ENCODE measurements around the gene IL2RG.

Gene IL2RG

DNA sequence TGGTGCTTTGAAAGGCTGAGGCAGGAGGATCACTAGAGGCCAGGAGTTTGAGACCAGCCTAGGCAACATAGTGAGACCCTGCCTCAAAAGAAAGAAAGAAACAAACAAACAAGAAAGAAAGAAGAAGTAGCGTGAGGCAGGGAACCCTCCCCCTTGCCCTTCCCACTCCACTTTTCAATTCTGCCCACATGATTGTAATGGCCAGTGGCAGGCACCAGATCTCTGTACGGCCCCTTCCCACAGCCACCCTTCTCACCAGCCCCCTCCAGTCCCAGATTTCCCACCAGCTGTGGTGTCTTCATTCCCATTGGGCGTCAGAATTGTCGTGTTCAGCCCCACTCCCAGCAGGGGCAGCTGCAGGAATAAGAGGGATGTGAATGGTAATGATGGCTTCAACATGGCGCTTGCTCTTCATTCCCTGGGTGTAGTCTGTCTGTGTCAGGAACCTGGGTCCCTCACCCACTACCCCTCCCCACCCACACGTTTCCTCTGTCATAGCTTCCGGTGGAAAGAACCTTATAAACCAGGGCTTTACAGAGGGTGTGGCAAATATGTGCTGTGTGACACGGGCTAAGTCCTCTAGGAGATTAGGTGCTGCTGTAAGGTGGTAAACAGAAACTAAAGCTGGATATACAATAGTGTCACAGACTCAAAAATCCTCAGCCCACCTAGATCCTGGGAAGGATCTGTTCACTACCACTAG lies at the start of gene IL2RG:
Gene IL2RG, minus strand, starts transcription at position 437 of the 703 bp plus-strand sequence. Its CDS starts 38 bp downstream, at position 399.
- DNase-seq (ENCODE audit: low read depth in 2 of 2): peak; percentile 51 to 65

DNA sequence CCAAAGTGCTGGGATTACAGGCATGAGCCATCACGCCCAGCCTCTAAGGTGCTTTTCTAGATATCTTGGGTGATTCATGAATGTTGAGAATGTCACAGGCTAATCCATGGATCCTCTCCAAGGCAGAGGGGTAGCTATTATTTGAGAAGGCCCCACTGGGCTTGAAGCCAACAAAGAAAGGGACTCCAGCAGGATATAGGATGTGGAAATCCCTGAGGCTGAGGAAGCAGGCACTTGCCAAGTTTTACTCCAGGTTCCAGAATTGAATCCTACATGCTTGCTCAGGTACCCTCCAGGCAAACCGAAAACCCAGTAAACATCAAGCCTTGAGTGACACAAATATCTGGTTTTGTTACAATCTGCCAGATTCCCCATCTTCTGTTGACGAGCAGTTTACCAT lies 49.1 kb upstream of the IL2RG start:
- no peak for DNase-seq (ENCODE audit: low read depth in 2 of 2)

DNA sequence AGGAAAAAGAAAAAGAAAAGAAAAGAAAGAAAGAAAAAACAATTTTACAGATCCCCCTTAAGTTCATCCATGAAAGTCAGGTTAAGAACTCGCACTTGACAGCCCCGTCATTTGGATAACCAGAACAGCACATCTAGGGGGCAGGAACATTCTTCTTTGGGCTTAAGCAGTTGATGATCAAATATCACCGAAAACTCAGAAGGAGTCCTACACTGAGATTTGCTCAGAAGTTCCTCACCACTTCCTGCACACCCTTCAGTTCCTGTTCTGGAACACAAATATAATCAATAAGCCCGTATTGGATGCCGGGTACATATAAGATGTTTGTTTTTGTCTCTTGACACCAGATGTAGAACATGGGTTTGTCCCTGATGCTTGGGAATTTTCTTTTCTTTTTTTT lies 48.0 kb upstream of the IL2RG start:
- no peak for DNase-seq (ENCODE audit: low read depth in 2 of 2)

DNA sequence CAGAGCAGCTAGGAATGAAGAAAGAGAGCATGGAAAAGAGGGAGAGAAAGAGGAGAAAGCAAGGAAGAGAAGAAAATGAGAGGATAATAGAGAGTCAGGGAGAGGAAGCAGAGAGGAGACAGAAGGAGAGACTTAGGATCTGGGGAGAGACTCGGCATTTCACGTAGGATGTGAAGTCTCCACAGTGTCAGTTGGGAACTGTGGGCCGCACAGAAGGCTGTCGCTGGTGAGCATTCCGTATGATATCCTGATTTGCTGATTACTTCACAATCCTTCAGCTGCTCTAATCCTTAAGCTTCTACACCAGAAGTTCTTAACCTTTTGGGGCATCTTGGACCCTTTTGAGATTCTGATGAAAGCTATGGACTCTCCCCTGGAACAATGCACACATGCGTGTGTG lies 47.2 kb upstream of the IL2RG start:
- no peak for DNase-seq (ENCODE audit: low read depth in 2 of 2)

DNA sequence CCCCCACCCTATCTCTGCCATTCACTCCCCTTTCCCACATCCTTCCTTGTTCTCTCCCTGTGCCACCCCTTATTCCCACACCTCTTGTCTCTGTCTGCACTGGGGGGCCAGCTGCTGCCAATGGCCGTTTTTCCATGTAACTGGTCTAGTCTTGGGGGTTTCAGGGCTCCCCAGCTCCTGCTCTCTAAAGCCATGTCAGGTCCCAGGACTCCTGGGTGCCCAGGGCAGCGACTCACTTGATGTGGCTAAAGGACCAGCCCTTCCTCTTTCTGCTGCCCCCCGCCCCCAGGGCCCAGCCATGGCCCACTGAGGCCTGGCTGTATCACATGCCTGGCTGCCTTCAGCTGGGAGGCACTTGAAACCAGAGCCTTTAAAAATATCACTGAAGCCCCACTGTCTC lies 43.3 kb upstream of the IL2RG start:
- no peak for DNase-seq (ENCODE audit: low read depth in 2 of 2)

DNA sequence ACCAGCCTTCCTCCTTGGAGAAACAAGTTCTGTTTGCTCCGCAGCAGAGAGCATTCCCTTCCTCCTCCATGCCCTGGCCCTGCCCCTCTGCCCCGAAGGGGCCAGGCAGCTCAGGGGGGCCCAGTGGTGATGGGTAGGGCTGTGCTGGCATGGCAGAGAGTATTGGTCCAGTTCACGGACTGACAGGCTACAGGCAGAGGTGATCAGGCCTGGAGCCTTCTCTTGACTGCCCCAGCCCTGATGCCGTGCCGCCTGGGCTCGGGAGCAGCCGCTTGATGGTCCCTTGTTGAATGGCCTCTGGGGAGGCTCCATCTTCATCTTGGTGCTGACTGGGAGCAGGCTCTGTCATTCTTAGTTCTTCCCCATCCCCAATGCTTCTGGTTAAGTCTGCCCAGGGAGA lies 42.8 kb upstream of the IL2RG start:
- no peak for DNase-seq (ENCODE audit: low read depth in 2 of 2)

DNA sequence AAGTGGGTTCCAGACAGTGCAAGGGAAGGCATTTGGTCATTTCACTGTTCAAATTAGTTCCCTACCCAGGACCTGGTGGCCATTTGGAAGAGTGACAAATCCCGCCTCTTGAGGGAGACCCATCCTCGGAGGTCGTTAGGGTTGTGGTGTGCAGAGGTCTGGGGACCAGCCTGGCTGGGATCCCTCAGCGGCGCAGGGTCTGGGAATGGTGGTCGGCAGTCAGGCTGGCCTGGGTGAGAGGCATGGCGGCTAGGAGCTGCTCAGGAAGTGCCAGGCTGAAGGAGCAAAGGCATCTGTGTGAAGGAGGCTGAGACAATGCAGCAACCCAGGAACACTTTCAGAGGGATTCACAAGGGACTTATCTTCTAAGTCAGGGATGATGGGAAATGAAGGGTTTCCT lies 40.0 kb upstream of the IL2RG start:
- no peak for DNase-seq (ENCODE audit: low read depth in 2 of 2)

DNA sequence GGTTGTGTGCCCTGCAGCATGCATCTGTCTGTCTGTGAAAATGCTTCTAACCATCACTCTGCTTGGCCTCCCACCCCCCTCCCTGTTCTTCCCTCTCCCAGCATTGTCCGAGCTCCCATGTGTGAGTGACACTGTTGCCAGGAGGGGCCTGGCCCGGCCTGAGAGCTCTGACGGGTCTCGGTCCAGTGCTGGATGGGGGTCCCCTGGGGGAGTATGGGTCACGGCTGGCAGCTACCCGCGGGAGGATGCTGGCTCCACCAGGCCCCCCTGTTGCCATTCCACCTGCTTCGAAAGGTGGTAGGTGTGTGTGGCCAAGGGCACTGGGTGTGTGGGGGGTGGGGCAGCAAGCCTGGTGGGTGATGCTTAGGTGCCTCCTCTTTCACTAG lies 36.9 kb upstream of the IL2RG start:
- no peak for DNase-seq (ENCODE audit: low read depth in 2 of 2)

DNA sequence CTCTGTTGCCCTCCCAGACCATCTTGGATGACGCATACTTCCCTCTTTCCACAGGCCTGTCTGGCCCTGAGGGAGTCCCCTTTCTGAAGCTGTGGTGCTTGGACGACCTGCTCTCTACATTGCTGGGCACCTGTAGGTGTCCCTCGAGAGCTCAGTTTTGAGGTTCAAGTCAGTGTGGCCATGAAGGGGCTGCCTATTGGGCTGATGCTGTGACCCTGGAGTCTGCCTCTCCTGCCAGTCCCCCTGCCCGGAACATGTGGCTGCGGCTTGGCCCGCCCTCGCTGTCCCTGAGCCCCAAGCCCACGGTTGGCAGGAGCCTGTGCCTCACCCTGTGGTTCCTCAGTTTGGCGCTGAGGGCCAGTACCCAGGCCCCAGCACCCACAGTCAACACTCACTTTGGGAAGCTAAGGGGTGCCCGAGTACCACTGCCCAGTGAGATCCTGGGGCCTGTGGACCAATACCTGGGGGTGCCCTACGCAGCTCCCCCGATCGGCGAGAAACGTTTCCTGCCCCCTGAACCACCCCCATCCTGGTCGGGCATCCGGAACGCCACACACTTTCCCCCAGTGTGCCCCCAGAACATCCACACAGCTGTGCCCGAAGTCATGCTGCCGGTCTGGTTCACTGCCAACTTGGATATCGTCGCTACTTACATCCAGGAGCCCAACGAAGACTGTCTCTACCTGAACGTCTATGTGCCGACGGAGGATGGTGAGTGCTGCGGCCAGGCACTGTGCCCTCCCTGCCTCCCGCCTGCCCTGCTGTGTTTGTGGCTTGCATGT lies 36.3 kb upstream of the IL2RG start:
- no peak for DNase-seq (ENCODE audit: low read depth in 2 of 2)

DNA sequence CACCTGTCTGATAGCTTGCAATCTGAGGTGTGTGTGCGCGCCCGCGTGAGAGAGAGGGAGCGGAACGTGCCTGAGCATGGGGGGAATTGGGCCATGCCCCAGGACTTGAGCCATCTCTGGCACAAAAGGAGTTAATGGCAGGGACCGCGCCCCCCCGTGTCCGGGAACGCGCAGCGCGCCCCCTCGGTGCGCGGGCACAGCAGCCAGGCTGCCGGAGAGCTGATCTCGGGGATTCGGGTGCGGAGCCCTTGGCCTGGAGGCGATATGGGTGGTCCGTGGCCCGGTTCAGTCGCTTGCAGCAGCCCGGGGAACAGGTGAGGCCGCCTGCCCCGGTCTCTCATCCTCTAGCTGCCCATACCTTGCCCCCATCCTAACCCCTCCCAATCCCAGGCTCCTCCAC lies 33.3 kb upstream of the IL2RG start, which contains the start of gene NLGN3:
Gene NLGN3, plus strand, starts transcription at position 191 of the 400 bp plus-strand sequence. CDS start 2,909 bp downstream, outside the sequence.
- DNase-seq (ENCODE audit: low read depth in 2 of 2): no peak

DNA sequence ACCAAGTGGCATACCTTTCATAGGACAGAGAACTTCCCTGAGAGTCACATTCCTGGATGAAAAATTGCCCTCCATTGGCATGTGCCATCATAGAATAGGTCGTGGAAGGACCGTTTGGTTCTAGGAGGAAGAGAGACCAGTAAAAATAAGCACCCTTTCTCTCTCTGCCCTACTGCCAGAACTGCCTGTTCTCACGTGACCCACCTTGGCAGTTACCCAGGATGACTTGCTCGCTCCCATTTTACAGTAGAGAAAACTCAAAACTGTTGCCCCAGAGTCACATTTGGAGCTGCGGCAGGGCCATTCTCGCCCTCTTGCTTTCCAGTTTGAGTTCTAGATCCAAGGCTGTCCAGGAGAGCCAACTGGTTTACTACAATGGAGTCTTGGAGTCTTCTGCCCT lies 32.1 kb upstream of the IL2RG start:
- DNase-seq (ENCODE audit: low read depth in 2 of 2): no peak

DNA sequence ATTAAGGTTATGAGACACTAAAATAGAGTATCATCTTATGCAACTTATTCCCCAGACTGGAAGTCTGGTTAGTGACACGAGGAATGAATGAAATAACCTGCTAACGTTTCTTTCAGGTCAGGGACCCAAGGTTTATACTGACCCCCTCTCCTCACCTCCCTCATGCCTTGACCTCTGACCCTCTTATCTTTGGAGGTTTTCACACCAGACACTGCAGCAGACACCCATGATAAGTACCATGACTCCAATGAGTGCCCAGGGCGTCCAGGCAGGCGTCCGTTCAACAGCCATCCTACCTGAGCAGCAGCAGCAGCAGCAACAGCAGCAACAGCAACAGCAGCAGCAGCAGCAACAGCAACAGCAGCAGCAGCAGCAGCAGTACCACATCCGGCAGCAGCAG lies 29.1 kb upstream of the IL2RG start:
- DNase-seq (ENCODE audit: low read depth in 2 of 2): no peak

DNA sequence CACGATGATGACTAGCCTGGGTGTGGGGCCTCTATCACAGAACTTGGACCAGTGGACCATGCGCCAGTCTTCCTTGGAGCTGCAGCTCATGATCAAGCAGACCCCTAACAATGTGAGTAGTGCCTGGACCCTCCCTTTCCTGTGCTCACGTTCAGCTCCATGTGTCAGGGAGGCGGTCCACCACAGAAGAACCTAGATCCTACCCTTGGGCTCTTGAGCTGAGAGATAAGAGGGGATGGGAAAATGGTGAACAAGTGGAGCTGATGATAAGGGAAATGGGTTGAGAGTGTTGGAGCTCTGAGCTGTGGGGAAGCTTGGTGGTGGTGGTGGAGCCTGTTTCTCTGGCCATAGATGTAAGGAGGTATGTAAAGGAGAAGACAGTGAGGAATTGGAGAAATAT lies 20.1 kb upstream of the IL2RG start:
- DNase-seq (ENCODE audit: low read depth in 2 of 2): no peak

DNA sequence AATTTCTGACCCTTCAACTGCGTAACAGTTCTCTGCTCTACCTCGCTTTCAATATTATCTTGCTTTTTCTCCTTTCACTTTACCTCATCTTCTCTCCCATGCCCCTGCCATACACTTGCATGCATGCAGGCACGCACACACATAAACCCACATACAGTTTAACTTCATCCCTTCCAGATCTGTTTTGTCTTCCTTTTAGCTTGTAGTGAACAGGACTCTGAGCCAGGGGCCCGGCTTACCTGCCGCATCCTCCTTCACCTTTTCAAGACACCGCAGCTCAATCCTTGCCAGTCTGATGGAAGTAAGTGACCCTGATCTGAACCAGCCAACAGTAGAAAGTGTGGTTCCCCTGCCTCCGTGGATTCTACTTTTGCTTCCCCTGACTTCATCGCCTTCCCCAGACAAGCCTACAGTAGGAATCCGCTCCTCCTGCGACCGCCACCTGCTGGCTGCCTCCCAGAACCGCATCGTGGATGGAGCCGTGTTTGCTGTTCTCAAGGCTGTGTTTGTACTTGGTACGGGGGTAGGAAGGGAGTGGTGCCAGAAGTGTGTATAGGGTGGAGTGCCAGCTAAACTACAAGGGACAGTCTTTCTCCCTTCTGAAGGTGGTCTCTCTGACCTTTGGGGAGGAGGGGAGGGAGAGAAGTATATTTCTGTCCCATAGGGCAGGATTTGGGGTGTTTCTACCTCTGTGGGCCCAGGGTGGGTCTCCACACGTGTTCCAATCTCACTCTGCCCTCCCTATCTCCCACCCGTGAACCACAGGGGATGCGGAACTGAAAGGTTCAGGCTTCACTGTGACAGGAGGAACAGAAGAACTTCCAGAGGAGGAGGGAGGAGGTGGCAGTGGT lies 17.8 kb upstream of the IL2RG start:
- DNase-seq (ENCODE audit: low read depth in 2 of 2): peak; percentile 33 to 37

DNA sequence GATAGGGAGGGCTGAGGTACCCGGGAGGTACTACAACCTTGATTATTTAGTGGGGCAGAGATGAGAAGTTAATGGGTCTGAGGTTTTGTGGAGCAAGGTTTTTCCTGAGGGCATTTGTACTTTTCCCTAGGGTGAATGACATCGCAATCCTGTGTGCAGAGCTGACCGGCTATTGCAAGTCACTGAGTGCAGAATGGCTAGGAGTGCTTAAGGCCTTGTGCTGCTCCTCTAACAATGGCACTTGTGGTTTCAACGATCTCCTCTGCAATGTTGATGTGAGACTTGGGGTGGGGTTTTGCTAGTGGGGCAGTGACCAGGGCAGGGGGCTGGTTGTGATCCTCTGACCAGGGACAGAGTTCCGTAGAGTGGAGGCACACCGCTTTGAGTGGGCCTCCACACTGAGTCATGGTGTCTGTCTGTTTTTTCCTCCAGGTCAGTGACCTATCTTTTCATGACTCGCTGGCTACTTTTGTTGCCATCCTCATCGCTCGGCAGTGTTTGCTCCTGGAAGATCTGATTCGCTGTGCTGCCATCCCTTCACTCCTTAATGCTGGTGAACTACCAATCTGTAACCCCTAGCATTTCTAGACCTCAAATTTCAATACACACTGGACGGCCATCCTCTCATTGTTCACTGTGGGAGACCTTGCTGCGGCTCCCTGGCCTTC lies 16.9 kb upstream of the IL2RG start:
- no peak for DNase-seq (ENCODE audit: low read depth in 2 of 2)

DNA sequence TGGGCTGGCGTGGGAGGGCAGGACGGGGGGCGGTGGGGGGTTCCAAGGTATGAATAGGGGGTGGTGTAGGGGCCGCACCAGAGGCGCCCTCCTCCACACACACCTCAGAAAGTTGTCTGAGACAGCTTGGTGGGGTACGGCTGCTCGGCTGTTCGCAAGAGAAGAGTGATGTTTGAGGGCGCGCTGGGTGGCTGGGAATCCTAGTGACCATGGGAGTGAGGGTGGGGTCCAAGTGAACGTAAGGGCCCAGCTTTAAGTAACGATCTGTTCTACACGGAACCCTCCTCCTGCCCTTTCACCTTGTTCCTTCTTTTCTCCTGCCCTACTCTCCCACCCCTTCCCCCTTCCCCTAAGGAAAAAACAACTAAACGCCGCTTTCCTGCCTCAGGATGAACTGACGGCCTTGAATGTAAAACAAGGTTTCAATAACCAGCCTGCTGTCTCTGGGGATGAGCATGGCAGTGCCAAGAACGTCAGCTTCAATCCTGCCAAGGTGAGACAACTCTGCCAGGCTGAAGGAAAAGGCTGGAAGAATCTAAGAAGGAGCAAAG lies 7.7 kb upstream of the IL2RG start:
- DNase-seq (ENCODE audit: low read depth in 2 of 2): no peak

DNA sequence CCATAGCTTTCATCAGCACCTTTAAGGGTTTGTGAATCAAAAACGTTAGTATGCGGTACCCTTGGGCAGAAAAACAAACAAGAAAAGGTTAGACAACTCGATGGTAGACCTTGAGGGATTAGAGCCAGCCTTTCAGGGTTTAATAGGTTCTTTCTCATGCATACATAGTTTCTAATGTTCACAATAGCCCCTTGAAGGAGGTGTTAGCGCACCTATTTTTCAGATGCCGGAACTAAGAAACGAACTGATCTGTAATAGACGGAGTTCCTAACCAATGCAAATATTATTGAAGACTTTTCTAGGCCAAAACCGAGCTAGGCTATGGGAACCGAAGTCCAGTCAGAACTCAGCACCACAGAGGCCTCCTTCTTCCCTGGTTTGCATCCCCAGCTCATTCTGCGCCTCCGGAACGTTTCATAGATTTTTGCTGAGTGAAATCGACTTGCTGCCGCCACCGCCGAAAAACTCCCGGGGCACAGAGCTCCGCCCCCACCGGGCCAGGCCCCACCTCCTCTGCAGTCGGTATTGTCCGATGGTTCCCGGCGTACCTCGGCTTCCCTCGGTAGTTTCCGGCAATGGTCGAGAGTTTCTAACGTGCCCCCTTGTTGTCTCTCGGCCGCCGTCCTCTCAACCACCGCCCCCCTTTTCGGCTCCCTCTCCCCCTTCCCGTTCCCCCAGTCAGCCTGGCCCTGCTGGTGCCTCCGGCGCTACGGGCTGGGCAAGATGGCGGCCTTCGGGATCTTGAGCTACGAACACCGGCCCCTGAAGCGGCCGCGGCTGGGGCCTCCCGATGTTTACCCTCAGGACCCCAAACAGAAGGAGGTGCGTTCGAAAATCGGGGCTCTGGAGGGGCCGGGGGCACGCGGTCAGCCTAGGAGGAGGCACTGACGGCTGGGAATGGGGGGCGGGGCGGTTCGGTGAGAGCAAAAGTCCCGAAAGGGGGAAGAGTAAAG lies 6.9 kb upstream of the IL2RG start, which contains the start of gene MED12:
Gene MED12, plus strand, starts transcription at position 565 of the 953 bp plus-strand sequence. Its CDS starts 159 bp downstream, at position 724.
- DNase-seq (ENCODE audit: low read depth in 2 of 2): peak; percentile 74 to 78

DNA sequence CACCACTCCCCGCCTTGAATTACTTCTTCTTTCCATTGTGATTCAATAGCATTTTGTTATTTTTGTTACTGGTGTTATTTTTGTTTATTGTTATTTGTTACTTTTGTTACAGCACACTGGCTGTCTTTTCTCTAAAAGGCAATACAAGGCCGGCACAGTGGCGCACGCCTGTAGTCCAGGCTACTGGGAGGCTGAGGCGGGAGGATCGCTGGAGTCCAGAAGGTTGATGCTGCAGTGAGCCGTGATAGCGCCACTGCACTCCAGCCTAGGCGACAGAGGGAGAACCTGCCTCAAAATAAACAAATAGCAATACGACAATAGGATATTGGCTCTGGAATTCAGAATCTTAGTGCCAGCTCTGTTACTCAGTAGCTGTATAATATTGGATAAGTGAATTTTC lies 6.0 kb upstream of the IL2RG start:
- no peak for DNase-seq (ENCODE audit: low read depth in 2 of 2)

DNA sequence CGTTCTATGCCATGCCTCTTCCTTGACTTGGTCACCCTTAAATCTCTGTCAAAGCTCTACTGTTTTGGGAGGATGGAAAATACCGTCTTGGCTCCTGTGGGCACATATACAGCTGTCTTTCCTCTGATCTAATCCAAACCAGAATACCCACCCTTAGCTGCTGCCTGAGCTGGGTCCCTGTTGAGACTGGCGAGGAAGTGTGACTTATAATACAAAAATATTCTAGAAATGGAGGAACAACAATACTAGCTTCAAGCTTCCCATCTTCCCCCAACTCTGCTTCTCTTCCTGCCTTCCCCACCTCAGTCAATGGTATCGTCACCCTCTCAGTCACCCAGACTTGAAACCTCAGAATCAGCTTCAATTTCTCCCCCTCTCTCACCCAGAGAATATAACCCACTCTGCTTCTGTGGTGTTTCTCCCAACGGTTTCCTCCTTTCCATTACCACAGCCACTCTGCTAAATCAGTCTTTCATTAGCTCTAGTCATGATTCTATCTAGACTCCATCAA lies 599 bp upstream of the IL2RG start:
- DNase-seq (ENCODE audit: low read depth in 2 of 2): no peak

DNA sequence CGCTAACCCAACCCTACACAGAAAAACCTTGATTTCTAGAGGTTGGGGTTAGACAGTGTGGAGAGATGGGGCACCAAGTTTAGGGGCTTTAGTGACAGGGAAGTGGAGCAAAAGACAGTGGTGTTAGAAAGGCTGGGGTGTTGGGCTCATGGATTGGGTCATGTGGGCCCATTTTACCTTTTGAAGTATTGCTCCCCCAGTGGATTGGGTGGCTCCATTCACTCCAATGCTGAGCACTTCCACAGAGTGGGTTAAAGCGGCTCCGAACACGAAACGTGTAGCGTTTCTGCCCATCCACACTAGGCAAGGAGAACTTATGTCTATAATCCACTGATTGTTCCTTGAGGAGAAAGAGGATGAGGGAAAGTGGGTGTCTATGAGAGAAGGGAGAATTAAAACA lies 2.3 kb downstream of the IL2RG start:
- no peak for DNase-seq (ENCODE audit: low read depth in 2 of 2)
